GM23338 (cell line): ENCODE results near the gene RPL26. TPM values are rescaled to one million over a fixed set of nuclear protein-coding genes. Genes with fewer than 3 reads are reported as not detected.

Experiments
- ATAC-seq: fragments of 200-7000 bp; cut with Tn5 transposase; 3 replicates; pipeline ENCODE4 v1.9.1; 2020
- DNase-seq: peaks from one replicate; pipeline ENCODE4 v3.0.0-alpha.2; 2015; ENCODE audit warnings: low spot score
- H2AFZ ChIP-seq: fragments of 200-600 bp; sonication (generic); 2 replicates; pipeline ENCODE4 v1.8.0; 2016; ENCODE audit warnings: antibody characterized with exemption, mild to moderate bottlenecking, moderate library complexity
- H3F3A ChIP-seq: fragments of 200-600 bp; sonication (generic); replicated peaks from 2 replicates; pipeline ENCODE4 v1.8.0; 2017; ENCODE audit warnings: antibody characterized with exemption, mixed run types, low read depth
- H3K27ac ChIP-seq: fragments of 200-600 bp; sonication (generic); 2 replicates; pipeline ENCODE4 v1.6.1; 2016; ENCODE audit warnings: low read depth
- H3K27me3 ChIP-seq: fragments of 200-600 bp; sonication (generic); 2 replicates; pipeline ENCODE4 v1.8.0; 2016; ENCODE audit warnings: mild to moderate bottlenecking, mixed run types, moderate library complexity; ENCODE audit not compliant: insufficient read depth
- H3K36me3 ChIP-seq: fragments of 200-600 bp; sonication (generic); 2 replicates; pipeline ENCODE4 v1.8.0; 2016; ENCODE audit warnings: mild to moderate bottlenecking; ENCODE audit not compliant: insufficient read depth
- H3K4me1 ChIP-seq: fragments of 200-600 bp; sonication (generic); 2 replicates; pipeline ENCODE4 v1.8.0; 2016; ENCODE audit warnings: mild to moderate bottlenecking, moderate library complexity; ENCODE audit not compliant: insufficient read depth
- H3K4me2 ChIP-seq: fragments of 200-600 bp; sonication (generic); 2 replicates; pipeline ENCODE4 v1.7.1; 2017; ENCODE audit warnings: mixed run types
- H3K4me3 ChIP-seq: fragments of 200-600 bp; sonication (generic); 2 replicates; pipeline ENCODE4 v1.6.1; 2016; ENCODE audit warnings: mixed run types
- H3K79me2 ChIP-seq: fragments of 200-600 bp; sonication (generic); replicated peaks from 2 replicates; pipeline ENCODE4 v1.8.0; 2017; ENCODE audit warnings: mild to moderate bottlenecking; ENCODE audit not compliant: insufficient read depth
- H3K9me2 ChIP-seq: fragments of 200-600 bp; sonication (generic); 2 replicates; pipeline ENCODE4 v1.8.0; 2017; ENCODE audit not compliant: insufficient read depth
- H4K20me1 ChIP-seq: fragments of 200-600 bp; sonication (generic); replicated peaks from 2 replicates; pipeline ENCODE4 v1.8.0; 2017; ENCODE audit warnings: mild to moderate bottlenecking; ENCODE audit not compliant: insufficient read depth
- H3K27ac Mint-ChIP-seq: 2 replicates; pipeline ENCODE4 v1.8.0; 2020; ENCODE audit warnings: inconsistent platforms, mild to moderate bottlenecking, moderate library complexity, mixed read lengths
- H3K27me3 Mint-ChIP-seq: 3 replicates; pipeline ENCODE4 v1.8.0; 2022; ENCODE audit warnings: low read depth, mild to moderate bottlenecking, moderate library complexity, mixed read lengths, inconsistent platforms; ENCODE audit not compliant: insufficient read depth, poor library complexity
- H3K36me3 Mint-ChIP-seq: 3 replicates; pipeline ENCODE4 v1.8.0; 2021; ENCODE audit warnings: low read depth, mild to moderate bottlenecking, inconsistent platforms, moderate library complexity, mixed read lengths
- H3K4me1 Mint-ChIP-seq: 3 replicates; pipeline ENCODE4 v1.8.0; 2020; ENCODE audit warnings: mild to moderate bottlenecking, inconsistent platforms, mixed read lengths
- H3K4me3 Mint-ChIP-seq: 3 replicates; pipeline ENCODE4 v1.8.0; 2021; ENCODE audit warnings: moderate library complexity, mild to moderate bottlenecking, inconsistent platforms, mixed read lengths
- H3K9me3 Mint-ChIP-seq: 3 replicates; pipeline ENCODE4 v1.8.0; 2020; ENCODE audit warnings: moderate library complexity, mild to moderate bottlenecking, inconsistent platforms, mixed read lengths
- CREB1 ChIP-seq: fragments of 250-450 bp; sonication (Bioruptor Pico); IDR thresholded peaks from 2 replicates; pipeline ENCODE4 v1.5.0; 2020; ENCODE audit warnings: low read depth, mild to moderate bottlenecking, moderate library complexity
- EZH2 ChIP-seq: fragments of 200-600 bp; sonication (generic); IDR thresholded peaks from one replicate; pipeline ENCODE4 v1.8.0; 2017; ENCODE audit warnings: antibody characterized with exemption, mild to moderate bottlenecking, low read depth; ENCODE audit not compliant: unreplicated experiment
- EZH2phosphoT487 ChIP-seq: fragments of 200-600 bp; sonication (generic); IDR thresholded peaks from one replicate; pipeline ENCODE4 v1.8.1; 2018; ENCODE audit warnings: antibody characterized with exemption; ENCODE audit not compliant: unreplicated experiment
- JUNB ChIP-seq: IDR thresholded peaks from one replicate; pipeline ENCODE4 v1.6.1; 2016; ENCODE audit warnings: antibody characterized with exemption; ENCODE audit not compliant: unreplicated experiment
- NANOG ChIP-seq: IDR thresholded peaks from 2 replicates; pipeline ENCODE4 v1.6.1; 2016; ENCODE audit warnings: antibody characterized with exemption, borderline replicate concordance
- POLR2AphosphoS5 ChIP-seq: IDR thresholded peaks from 2 replicates; pipeline ENCODE4 v1.6.1; 2016; ENCODE audit warnings: antibody characterized with exemption, low read depth
- STAT1 ChIP-seq: IDR thresholded peaks from one replicate; pipeline ENCODE4 v1.6.1; 2016; ENCODE audit warnings: antibody characterized with exemption; ENCODE audit not compliant: unreplicated experiment
- ZNF114 ChIP-seq: fragments of 250-450 bp; sonication (Bioruptor Pico); IDR thresholded peaks from 2 replicates; pipeline ENCODE4 v1.5.0; 2020; ENCODE audit warnings: mild to moderate bottlenecking, moderate library complexity
- ZNF331 ChIP-seq: fragments of 250-450 bp; sonication (Bioruptor Pico); IDR thresholded peaks from 2 replicates; pipeline ENCODE4 v1.5.0; 2020; ENCODE audit warnings: low read depth, mild to moderate bottlenecking, moderate library complexity
- polyA plus RNA-seq: library from polyadenylated mRNA; unstranded; fragments of >200 nt; fragmentation: Nextera tagmentation; extraction: Ambion mirVana; gene quantifications from 2 replicates; pipeline ENCODE4 v1.2.1, GENCODE V29; 2016
- total RNA-seq: library from RNA; depleted of rRNA; stranded (reverse); fragments of >200 nt; shearing (Covaris generic); gene quantifications from 2 replicates; pipeline ENCODE4 v1.2.3, GENCODE V29; 2014
- TF ChIP-seq, protein P1 (sequence below), 2 experiments: fragments of 200-600 bp in 1 of 2; sonication (generic) in 1 of 2; conservative IDR thresholded peaks; 2 replicates each; pipeline versions ENCODE4 v1.5.1 to v1.6.1; 2016 to 2017; ENCODE audit warnings: antibody characterized with exemption in 2 of 2, low read depth in 2 of 2, mild to moderate bottlenecking in 2 of 2, moderate library complexity in 1 of 2
- TF ChIP-seq, protein P2 (sequence below): IDR thresholded peaks from 2 replicates; pipeline ENCODE4 v1.6.1; 2016; ENCODE audit warnings: antibody characterized with exemption
- TF ChIP-seq, protein P3 (sequence below): fragments of 250-450 bp; sonication (Bioruptor Pico); IDR thresholded peaks from 2 replicates; pipeline ENCODE4 v1.5.0; 2020; ENCODE audit warnings: mild to moderate bottlenecking, moderate library complexity
- TF ChIP-seq, protein P4 (sequence below): IDR thresholded peaks from one replicate; pipeline ENCODE4 v1.6.1; 2018; ENCODE audit warnings: antibody characterized with exemption; ENCODE audit not compliant: unreplicated experiment

Gene RPL26
- total and polyA plus RNA-seq, 2 experiments from 2014 or later: 2,274 to 3,158 TPM

DNA sequence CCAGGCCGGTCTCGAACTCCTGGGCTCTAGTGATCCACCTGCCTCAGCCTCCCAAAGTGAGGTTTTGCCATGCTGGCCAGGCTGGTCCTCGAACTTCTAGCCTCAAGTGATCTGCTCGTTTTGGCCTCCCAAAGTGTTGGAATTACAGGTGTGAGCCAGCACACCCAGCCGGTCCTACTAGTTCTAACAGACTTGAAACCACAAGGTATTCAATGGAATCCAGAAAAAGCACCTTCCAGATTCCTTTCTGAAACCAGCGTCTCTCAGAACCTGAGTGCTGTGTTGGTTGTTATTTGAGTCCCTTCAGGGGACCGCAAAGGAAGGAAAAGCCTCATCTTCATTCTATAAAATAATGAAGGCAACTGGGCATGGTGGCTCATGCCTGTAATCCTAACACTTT, 10.6 kb downstream of the RPL26 start:
- Histone ChIP-seq H3F3A (peaks cover 8% of the 10 kb centered on the region), H3K9me2 (no peaks in the 10 kb centered on the region), H3K4me3 (no peak overlapping the region), H3K79me2 (no peaks in the 10 kb centered on the region), H3K27ac (no peak overlapping the region), H2AFZ (no peak overlapping the region), H4K20me1 (no peaks in the 10 kb centered on the region), H3K4me2 (no peak overlapping the region), H3K27me3 (no peaks in the 10 kb centered on the region), H3K36me3 (peaks cover 17% of the 10 kb centered on the region), H3K4me1 (peaks cover 13% of the 10 kb centered on the region; the same call in 1 of the 2 replicates)
- Mint-ChIP-seq H3K27ac (no peak overlapping the region), H3K4me3 (no peak overlapping the region), H3K9me3 (no peaks in the 10 kb centered on the region), H3K36me3 (peaks cover 53% of the 10 kb centered on the region), H3K4me1 (peaks cover 12% of the 10 kb centered on the region; the same call in 2 of the 3 replicates), H3K27me3 (peaks cover 8% of the 10 kb centered on the region)
- DNase-seq (no peak), ATAC-seq (no peak)
- TF ChIP-seq, protein P1, sequence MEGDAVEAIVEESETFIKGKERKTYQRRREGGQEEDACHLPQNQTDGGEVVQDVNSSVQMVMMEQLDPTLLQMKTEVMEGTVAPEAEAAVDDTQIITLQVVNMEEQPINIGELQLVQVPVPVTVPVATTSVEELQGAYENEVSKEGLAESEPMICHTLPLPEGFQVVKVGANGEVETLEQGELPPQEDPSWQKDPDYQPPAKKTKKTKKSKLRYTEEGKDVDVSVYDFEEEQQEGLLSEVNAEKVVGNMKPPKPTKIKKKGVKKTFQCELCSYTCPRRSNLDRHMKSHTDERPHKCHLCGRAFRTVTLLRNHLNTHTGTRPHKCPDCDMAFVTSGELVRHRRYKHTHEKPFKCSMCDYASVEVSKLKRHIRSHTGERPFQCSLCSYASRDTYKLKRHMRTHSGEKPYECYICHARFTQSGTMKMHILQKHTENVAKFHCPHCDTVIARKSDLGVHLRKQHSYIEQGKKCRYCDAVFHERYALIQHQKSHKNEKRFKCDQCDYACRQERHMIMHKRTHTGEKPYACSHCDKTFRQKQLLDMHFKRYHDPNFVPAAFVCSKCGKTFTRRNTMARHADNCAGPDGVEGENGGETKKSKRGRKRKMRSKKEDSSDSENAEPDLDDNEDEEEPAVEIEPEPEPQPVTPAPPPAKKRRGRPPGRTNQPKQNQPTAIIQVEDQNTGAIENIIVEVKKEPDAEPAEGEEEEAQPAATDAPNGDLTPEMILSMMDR (conservative IDR thresholded peaks at IDR 0.05; ENCODE audit: low read depth in 2 of 2): no peak
- TF ChIP-seq CREB1 (CRISPR knock-in tag) (no peak), EZH2 (no peak), EZH2phosphoT487 (no peak), STAT1 (no peak), NANOG (no peak), ZNF114 (CRISPR knock-in tag) (no peak), JUNB (no peak), ZNF331 (CRISPR knock-in tag) (no peak), POLR2AphosphoS5 (no peak)
- TF ChIP-seq, protein P2, sequence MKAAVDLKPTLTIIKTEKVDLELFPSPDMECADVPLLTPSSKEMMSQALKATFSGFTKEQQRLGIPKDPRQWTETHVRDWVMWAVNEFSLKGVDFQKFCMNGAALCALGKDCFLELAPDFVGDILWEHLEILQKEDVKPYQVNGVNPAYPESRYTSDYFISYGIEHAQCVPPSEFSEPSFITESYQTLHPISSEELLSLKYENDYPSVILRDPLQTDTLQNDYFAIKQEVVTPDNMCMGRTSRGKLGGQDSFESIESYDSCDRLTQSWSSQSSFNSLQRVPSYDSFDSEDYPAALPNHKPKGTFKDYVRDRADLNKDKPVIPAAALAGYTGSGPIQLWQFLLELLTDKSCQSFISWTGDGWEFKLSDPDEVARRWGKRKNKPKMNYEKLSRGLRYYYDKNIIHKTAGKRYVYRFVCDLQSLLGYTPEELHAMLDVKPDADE: no peak
- TF ChIP-seq, protein P3, sequence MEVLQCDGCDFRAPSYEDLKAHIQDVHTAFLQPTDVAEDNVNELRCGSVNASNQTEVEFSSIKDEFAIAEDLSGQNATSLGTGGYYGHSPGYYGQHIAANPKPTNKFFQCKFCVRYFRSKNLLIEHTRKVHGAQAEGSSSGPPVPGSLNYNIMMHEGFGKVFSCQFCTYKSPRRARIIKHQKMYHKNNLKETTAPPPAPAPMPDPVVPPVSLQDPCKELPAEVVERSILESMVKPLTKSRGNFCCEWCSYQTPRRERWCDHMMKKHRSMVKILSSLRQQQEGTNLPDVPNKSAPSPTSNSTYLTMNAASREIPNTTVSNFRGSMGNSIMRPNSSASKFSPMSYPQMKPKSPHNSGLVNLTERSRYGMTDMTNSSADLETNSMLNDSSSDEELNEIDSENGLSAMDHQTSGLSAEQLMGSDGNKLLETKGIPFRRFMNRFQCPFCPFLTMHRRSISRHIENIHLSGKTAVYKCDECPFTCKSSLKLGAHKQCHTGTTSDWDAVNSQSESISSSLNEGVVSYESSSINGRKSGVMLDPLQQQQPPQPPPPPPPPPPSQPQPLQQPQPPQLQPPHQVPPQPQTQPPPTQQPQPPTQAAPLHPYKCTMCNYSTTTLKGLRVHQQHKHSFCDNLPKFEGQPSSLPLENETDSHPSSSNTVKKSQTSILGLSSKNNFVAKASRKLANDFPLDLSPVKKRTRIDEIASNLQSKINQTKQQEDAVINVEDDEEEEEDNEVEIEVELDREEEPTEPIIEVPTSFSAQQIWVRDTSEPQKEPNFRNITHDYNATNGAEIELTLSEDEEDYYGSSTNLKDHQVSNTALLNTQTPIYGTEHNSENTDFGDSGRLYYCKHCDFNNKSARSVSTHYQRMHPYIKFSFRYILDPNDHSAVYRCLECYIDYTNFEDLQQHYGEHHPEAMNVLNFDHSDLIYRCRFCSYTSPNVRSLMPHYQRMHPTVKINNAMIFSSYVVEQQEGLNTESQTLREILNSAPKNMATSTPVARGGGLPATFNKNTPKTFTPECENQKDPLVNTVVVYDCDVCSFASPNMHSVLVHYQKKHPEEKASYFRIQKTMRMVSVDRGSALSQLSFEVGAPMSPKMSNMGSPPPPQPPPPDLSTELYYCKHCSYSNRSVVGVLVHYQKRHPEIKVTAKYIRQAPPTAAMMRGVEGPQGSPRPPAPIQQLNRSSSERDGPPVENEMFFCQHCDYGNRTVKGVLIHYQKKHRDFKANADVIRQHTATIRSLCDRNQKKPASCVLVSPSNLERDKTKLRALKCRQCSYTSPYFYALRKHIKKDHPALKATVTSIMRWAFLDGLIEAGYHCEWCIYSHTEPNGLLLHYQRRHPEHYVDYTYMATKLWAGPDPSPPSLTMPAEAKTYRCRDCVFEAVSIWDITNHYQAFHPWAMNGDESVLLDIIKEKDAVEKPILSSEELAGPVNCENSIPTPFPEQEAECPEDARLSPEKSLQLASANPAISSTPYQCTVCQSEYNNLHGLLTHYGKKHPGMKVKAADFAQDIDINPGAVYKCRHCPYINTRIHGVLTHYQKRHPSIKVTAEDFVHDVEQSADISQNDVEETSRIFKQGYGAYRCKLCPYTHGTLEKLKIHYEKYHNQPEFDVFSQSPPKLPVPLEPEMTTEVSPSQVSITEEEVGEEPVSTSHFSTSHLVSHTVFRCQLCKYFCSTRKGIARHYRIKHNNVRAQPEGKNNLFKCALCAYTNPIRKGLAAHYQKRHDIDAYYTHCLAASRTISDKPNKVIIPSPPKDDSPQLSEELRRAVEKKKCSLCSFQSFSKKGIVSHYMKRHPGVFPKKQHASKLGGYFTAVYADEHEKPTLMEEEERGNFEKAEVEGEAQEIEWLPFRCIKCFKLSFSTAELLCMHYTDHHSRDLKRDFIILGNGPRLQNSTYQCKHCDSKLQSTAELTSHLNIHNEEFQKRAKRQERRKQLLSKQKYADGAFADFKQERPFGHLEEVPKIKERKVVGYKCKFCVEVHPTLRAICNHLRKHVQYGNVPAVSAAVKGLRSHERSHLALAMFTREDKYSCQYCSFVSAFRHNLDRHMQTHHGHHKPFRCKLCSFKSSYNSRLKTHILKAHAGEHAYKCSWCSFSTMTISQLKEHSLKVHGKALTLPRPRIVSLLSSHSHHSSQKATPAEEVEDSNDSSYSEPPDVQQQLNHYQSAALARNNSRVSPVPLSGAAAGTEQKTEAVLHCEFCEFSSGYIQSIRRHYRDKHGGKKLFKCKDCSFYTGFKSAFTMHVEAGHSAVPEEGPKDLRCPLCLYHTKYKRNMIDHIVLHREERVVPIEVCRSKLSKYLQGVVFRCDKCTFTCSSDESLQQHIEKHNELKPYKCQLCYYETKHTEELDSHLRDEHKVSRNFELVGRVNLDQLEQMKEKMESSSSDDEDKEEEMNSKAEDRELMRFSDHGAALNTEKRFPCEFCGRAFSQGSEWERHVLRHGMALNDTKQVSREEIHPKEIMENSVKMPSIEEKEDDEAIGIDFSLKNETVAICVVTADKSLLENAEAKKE (CRISPR knock-in tag): no peak
- TF ChIP-seq, protein P4, sequence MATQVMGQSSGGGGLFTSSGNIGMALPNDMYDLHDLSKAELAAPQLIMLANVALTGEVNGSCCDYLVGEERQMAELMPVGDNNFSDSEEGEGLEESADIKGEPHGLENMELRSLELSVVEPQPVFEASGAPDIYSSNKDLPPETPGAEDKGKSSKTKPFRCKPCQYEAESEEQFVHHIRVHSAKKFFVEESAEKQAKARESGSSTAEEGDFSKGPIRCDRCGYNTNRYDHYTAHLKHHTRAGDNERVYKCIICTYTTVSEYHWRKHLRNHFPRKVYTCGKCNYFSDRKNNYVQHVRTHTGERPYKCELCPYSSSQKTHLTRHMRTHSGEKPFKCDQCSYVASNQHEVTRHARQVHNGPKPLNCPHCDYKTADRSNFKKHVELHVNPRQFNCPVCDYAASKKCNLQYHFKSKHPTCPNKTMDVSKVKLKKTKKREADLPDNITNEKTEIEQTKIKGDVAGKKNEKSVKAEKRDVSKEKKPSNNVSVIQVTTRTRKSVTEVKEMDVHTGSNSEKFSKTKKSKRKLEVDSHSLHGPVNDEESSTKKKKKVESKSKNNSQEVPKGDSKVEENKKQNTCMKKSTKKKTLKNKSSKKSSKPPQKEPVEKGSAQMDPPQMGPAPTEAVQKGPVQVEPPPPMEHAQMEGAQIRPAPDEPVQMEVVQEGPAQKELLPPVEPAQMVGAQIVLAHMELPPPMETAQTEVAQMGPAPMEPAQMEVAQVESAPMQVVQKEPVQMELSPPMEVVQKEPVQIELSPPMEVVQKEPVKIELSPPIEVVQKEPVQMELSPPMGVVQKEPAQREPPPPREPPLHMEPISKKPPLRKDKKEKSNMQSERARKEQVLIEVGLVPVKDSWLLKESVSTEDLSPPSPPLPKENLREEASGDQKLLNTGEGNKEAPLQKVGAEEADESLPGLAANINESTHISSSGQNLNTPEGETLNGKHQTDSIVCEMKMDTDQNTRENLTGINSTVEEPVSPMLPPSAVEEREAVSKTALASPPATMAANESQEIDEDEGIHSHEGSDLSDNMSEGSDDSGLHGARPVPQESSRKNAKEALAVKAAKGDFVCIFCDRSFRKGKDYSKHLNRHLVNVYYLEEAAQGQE: no peak
